GM20000 (cell line): ENCODE results near the gene RPS6KA5.
"Not testable (repeated sequence)": the region's sequence is repeated elsewhere in the genome, so short reads cannot be mapped to it uniquely, and the experiment has no call there.

Experiments
- DNase-seq: peaks from one replicate; pipeline ENCODE4 v3.0.0; 2012; ENCODE audit warnings: low spot score
- TF ChIP-seq, protein P1 (sequence below): IDR thresholded peaks from 2 replicates; pipeline ENCODE4 v1.5.1; 2012; ENCODE audit warnings: mild to moderate bottlenecking, control low read depth; ENCODE audit errors: extremely low read depth, missing control alignments

RPS6KA5 gene

DNA sequence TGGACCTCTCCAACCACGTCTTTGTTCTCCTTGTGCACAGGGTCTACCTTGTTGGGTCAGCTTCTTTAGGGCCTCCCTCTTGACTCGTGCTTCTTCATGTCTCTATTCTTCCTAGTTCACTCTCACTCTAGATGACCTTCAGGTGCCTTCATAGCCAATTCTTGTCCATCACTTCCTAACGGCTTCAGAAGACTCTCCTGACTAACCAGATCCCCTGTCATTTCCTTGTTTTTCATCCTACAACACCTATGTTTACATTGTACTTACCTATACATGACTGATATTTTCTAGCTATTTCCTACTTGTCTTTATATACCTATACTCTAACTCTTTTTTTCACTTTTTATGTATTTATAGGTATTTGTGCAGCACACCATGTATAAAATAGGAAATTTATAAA lies 117.1 kb downstream of the RPS6KA5 start:
- TF ChIP-seq, protein P1, sequence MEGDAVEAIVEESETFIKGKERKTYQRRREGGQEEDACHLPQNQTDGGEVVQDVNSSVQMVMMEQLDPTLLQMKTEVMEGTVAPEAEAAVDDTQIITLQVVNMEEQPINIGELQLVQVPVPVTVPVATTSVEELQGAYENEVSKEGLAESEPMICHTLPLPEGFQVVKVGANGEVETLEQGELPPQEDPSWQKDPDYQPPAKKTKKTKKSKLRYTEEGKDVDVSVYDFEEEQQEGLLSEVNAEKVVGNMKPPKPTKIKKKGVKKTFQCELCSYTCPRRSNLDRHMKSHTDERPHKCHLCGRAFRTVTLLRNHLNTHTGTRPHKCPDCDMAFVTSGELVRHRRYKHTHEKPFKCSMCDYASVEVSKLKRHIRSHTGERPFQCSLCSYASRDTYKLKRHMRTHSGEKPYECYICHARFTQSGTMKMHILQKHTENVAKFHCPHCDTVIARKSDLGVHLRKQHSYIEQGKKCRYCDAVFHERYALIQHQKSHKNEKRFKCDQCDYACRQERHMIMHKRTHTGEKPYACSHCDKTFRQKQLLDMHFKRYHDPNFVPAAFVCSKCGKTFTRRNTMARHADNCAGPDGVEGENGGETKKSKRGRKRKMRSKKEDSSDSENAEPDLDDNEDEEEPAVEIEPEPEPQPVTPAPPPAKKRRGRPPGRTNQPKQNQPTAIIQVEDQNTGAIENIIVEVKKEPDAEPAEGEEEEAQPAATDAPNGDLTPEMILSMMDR: no peak

DNA sequence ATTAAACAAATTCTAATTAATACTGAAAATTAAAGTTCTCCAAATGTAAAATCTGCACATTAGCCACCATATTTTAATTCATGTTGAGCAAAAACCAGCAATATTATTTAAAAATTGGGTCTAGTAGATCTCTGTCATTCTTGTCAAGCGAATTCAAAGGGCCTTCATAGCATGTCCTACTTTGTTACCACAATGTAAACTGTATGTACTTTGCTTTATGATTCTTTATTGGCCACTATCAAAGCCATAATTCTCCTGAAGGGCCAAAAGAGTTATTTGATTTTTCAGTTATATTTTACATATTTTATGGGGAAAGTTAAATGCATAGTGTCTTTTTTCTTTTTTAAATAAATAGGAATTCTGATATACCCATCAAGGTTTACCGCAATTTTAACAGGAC lies 117.9 kb downstream of the RPS6KA5 start:
- TF ChIP-seq, protein P1: no peak
- no peak for DNase-seq

More for the DNA sequence above, 117.1 kb downstream of the RPS6KA5 start:
- no peak for DNase-seq

DNA sequence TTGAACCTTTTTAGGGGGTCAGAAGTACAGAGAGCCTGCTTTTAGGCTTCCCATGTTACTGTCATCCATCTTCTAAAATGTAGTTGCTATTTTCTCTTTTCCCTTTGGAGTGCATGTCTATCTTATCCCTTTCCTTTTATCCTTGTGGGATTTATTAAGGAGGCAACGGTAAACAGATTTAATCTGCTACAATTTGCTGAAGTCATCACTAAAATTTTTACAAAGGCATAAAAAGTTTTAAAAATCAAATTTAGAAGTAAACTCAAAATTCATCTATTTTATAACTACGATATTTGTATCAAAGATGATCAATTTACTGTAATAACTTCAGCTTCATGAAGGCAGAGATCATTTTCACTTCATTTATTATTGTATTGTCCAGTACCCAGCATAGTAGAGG lies 118.7 kb downstream of the RPS6KA5 start:
- no peak for DNase-seq
- TF ChIP-seq, protein P1: no peak

DNA sequence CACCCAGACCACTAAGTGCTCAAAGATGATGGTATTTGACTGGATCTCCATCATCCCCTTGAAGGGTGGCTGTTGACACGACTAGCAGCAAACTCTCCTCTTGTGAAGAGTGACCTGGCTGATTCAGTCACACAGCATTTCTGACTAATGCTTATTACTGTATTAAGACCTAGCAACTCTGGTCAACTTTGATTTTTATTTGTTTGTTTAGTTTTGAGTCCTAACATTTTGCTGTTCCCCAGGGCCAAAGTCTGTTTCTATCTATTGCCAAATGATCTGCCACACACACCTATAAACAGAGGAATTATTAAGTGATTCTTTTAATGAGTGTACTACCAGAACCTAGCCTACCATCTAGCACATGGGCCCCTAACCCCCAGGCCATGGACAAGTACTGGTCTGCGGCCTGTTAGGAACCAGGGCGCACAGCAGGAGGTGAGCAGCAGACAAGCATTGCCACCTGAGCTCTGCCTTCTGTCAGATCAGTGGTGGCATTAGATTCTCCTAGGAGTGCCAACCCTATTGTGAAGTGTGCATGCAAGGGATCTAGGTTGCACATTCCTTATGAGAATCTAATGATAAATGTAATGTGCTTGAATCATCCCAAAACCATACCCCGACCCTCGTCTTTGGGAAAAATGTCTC lies 120.0 kb downstream of the RPS6KA5 start:
- no peak for DNase-seq
- TF ChIP-seq, protein P1: no peak

DNA sequence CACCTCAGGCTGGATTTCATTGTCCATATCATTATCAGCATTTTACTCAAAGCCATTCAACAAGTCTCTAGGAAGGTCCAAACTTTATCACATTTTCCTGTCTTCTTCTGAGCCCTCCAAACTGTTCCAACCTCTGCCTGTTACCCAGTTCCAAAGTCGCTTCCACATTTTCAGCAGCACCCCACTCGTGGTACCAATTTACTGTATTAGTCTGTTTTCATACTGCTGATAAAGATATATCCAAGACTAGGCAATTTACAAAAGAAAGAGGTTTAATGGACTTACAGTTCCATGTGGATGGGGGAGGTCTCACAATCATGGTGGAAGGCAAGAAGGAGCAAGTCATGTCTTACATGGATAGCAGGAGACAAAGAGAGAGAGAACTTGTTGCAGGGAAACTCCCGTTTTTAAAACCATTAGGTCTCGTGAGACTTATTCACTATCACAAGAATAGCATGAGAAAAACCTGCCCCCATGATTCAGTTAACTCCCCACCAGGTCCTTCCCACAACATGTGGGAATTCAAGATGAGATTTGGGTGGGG lies 121.1 kb downstream of the RPS6KA5 start:
- not testable (repeated sequence) for DNase-seq

DNA sequence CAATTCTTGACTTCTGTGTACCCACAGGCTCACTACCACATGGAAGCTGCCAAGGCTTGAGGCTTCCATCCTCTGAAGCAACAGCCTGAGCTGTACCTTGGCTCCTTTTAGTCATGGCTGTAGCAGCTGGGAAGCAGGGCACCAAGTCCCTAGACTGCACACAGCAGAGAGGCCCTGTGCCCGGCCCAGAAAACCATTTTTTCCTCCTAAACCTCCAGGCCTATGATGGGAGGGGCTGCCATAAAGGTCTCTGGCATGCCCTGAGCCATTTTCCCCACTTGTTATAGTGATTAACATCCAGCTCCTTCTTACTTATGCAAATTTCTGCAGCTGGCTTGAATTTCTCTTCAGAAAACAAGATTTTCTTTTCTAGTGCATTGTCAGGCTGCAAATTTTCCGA lies 121.8 kb downstream of the RPS6KA5 start:
- DNase-seq: no peak
- TF ChIP-seq, protein P1: no peak

DNA sequence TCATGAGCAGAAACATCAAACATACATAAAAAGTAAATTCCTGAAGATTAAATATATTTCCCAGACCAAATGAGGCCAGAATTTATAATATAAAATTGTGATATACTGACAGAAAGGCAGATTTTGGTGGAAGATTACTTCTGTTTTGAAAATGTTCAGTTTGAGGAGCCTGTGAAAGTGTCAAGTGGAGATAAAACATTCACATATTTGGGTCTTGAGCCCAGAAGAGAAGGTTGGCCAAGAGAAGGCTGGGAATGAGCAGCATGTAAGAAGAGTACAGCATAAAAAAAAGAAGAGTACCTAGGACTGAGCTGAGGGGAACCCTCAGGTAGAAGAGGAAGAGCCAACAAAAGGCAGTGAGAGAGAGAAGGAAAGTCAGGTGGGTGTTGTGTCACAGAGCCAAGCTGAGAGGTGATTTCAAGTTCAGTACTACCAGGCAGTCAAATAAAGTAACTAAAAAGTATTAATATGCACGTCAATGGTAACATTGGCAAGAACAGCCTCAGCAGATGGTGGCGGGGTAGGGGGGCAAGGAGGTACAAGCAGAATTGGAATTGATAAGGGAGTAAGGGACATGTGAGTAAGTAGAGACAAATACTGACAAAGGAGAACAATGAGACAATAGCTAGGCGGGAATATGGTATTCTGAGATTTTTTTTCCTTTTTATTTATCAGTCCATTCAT lies 123.5 kb downstream of the RPS6KA5 start:
- DNase-seq: no peak
- TF ChIP-seq, protein P1: no peak
